SK-N-SH (cell line): ENCODE measurements around the gene FRMPD4. TPM values are rescaled to one million over a fixed set of nuclear protein-coding genes. Genes with fewer than 3 reads are reported as not detected.

Source experiments
- CTCF ChIA-PET: fragments of 300-600, 350-600 bp; formaldehyde crosslinking; extraction: SDS; loops from one replicate; lab custom pipeline; 2021; lab: Yijun Ruan, JAX
- POLR2A ChIA-PET: fragments of 350-600 bp; sonication (Branson Sonifier 250); formaldehyde crosslinking; extraction: SDS; loops from one replicate; lab custom pipeline; 2020; ENCODE audit warnings: antibody characterized with exemption, inconsistent platforms; lab: Yijun Ruan, JAX
- DNase-seq: peaks from one replicate; pipeline ENCODE4 v3.0.0; 2012
- H2AFZ ChIP-seq: fragments of 200-600 bp; sonication (generic); 2 replicates; pipeline ENCODE4 v1.8.1; 2016; ENCODE audit warnings: antibody characterized with exemption, mild to moderate bottlenecking, low read depth
- H3F3A ChIP-seq: fragments of 200-600 bp; sonication (generic); replicated peaks from 2 replicates; pipeline ENCODE3; 2016; ENCODE audit warnings: antibody characterized with exemption, mild to moderate bottlenecking; ENCODE audit not compliant: insufficient read depth
- H3K27ac ChIP-seq, 2 experiments: fragments of 200-500 bp in 1 of 2; fragments of 200-600 bp in 1 of 2; sonication (Bioruptor generic) in 1 of 2; sonication (generic), shearing (Covaris generic) in 1 of 2; 2 replicates each; pipeline versions ENCODE4 v1.5.1 to v1.6.1; 2014 to 2016; ENCODE audit warnings: low read depth in 2 of 2, inconsistent platforms in 1 of 2, low read length in 1 of 2, mild to moderate bottlenecking in 1 of 2, mixed read lengths in 1 of 2
- H3K27me3 ChIP-seq: fragments of 200-600 bp; sonication (generic), shearing (Covaris generic); 2 replicates; pipeline ENCODE4 v1.6.1; 2016; ENCODE audit warnings: mixed run types; ENCODE audit not compliant: insufficient read depth
- H3K36me3 ChIP-seq, 2 experiments: fragments of 200-500 bp in 1 of 2; fragments of 200-600 bp in 1 of 2; sonication (Bioruptor generic) in 1 of 2; sonication (generic) in 1 of 2; replicated peaks in 1 of 2; 2 replicates each; pipeline versions ENCODE3 to v1.5.1; 2014 to 2016; ENCODE audit warnings: low read length in 1 of 2, mild to moderate bottlenecking in 1 of 2; ENCODE audit not compliant: insufficient read depth in 2 of 2, control insufficient read depth in 1 of 2
- H3K4me1 ChIP-seq, 2 experiments: fragments of 200-500 bp in 1 of 2; fragments of 200-600 bp in 1 of 2; sonication (Bioruptor generic) in 1 of 2; sonication (generic), shearing (Covaris generic) in 1 of 2; 2 replicates each; pipeline versions ENCODE4 v1.5.1 to v1.6.1; 2014 to 2016; ENCODE audit warnings: low read depth in 1 of 2, low read length in 1 of 2, mixed run types in 1 of 2; ENCODE audit not compliant: insufficient read depth in 2 of 2, control insufficient read depth in 1 of 2
- H3K4me2 ChIP-seq: fragments of 200-600 bp; sonication (generic), shearing (Covaris generic); 2 replicates; pipeline ENCODE4 v1.6.1; 2017; ENCODE audit warnings: mixed run types
- H3K4me3 ChIP-seq, 2 experiments: fragments of 200-500 bp in 1 of 2; fragments of 200-600 bp in 1 of 2; sonication (Bioruptor generic) in 1 of 2; sonication (generic), shearing (Covaris generic) in 1 of 2; 2 replicates each; pipeline versions ENCODE4 v1.5.1 to v1.8.1; 2014 to 2016; ENCODE audit warnings: low read depth in 2 of 2, inconsistent platforms in 1 of 2, low read length in 1 of 2, mild to moderate bottlenecking in 1 of 2, mixed read lengths in 1 of 2, moderate library complexity in 1 of 2
- H3K79me2 ChIP-seq: fragments of 200-600 bp; sonication (generic); 2 replicates; pipeline ENCODE4 v1.8.1; 2017; ENCODE audit warnings: mild to moderate bottlenecking; ENCODE audit not compliant: insufficient read depth
- H3K9ac ChIP-seq: fragments of 200-600 bp; sonication (generic); 2 replicates; pipeline ENCODE4 v1.6.1; 2017; ENCODE audit warnings: mixed run types
- H3K9me2 ChIP-seq: fragments of 200-600 bp; sonication (generic); 2 replicates; pipeline ENCODE4 v1.6.1; 2017; ENCODE audit warnings: mixed run types
- H3K9me3 ChIP-seq: fragments of 200-600 bp; sonication (generic); 2 replicates; pipeline ENCODE4 v1.6.1; 2017; ENCODE audit warnings: mixed run types, mild to moderate bottlenecking, moderate library complexity
- H4K20me1 ChIP-seq: fragments of 200-600 bp; sonication (generic); 2 replicates; pipeline ENCODE4 v1.6.1; 2017; ENCODE audit warnings: mild to moderate bottlenecking, mixed run types; ENCODE audit not compliant: insufficient read depth
- ELF1 ChIP-seq: IDR thresholded peaks from 2 replicates; pipeline ENCODE4 v1.4.0; 2012
- FOXJ3 ChIP-seq: sonication (generic); formaldehyde crosslinking; IDR thresholded peaks from 2 replicates; pipeline ENCODE4 v1.5.1; 2020; ENCODE audit warnings: mild to moderate bottlenecking, missing genetic modification reagents
- JUND ChIP-seq: IDR thresholded peaks from 2 replicates; pipeline ENCODE4 v1.4.0; 2012
- MEF2A ChIP-seq: IDR thresholded peaks from 2 replicates; pipeline ENCODE4 v1.4.0; 2012; ENCODE audit warnings: low read depth, borderline replicate concordance
- MXI1 ChIP-seq: IDR thresholded peaks from 2 replicates; pipeline ENCODE4 v1.6.1; 2012; ENCODE audit warnings: mild to moderate bottlenecking, low read depth, low read length, improper control_type of control experiment
- NFIC ChIP-seq: IDR thresholded peaks from 2 replicates; pipeline ENCODE4 v1.4.0; 2012; ENCODE audit warnings: borderline replicate concordance
- NRF1 ChIP-seq: IDR thresholded peaks from 2 replicates; pipeline ENCODE4 v1.6.1; 2012; ENCODE audit warnings: low read depth, mild to moderate bottlenecking, low read length
- RAD21 ChIP-seq: IDR thresholded peaks from 2 replicates; pipeline ENCODE4 v1.6.1; 2012; ENCODE audit warnings: mild to moderate bottlenecking, low read length
- SIN3A ChIP-seq: IDR thresholded peaks from 2 replicates; pipeline ENCODE4 v1.6.1; 2012; ENCODE audit warnings: low read depth, mild to moderate bottlenecking, low read length, moderate library complexity, borderline replicate concordance
- SMC3 ChIP-seq: IDR thresholded peaks from 2 replicates; pipeline ENCODE4 v1.6.1; 2012; ENCODE audit warnings: low read depth, low read length, improper control_type of control experiment
- TCF12 ChIP-seq: IDR thresholded peaks from 2 replicates; pipeline ENCODE4 v1.4.0; 2012
- USF1 ChIP-seq: IDR thresholded peaks from 2 replicates; pipeline ENCODE4 v1.4.0; 2012; ENCODE audit warnings: low read depth, borderline replicate concordance
- YY1 ChIP-seq: IDR thresholded peaks from 2 replicates; pipeline ENCODE4 v1.4.0; 2012; ENCODE audit warnings: low read depth, mild to moderate bottlenecking
- WGBS: methylation state at CpG from one replicate; pipeline ENCODE4 v1.1.6; 2017; ENCODE audit warnings: low lambda C conversion rate; 5-methylcytosine and 5-hydroxymethylcytosine counted together
- polyA plus RNA-seq, 3 experiments: library from polyadenylated mRNA; depleted of rRNA; stranded (reverse); fragments of >200 nt; gene quantifications; 2 replicates each; pipeline ENCODE4 v1.2.3, GENCODE V29; 2012
- TF ChIP-seq, protein P1 (sequence below): fragments of 150-350 bp; IDR thresholded peaks from 2 replicates; pipeline ENCODE4 v1.6.1; 2017; ENCODE audit warnings: antibody characterized with exemption, low read length, low read depth, borderline replicate concordance

The FRMPD4 gene
- polyA plus RNA-seq, 1 of the 3 experiments (the other 2 are of a cell fraction), result not detected

DNA sequence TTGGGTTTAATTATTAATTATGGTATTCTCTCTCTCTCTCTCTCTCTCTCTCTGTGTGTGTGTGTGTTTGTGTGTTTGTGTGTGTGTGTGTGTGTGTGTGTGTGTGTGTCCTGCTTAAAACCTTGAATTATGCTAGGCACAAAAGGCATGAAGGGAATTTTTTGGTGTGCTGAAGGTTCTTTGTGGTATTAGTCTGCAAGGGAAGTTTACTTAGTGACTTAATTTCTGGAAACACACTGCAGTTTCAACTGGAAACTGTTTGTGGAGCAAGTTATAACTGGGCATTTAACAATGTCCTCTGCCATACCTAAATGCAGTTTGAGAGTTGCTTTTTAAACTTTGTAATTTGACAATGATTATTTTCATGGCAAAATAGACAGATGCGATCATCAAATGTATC lies 111.7 kb downstream of the FRMPD4 start:
- no peak overlapping the region for H3K9ac ChIP-seq
- DNase-seq, result no peak
- CTCF ChIA-PET, result no interaction called here

DNA sequence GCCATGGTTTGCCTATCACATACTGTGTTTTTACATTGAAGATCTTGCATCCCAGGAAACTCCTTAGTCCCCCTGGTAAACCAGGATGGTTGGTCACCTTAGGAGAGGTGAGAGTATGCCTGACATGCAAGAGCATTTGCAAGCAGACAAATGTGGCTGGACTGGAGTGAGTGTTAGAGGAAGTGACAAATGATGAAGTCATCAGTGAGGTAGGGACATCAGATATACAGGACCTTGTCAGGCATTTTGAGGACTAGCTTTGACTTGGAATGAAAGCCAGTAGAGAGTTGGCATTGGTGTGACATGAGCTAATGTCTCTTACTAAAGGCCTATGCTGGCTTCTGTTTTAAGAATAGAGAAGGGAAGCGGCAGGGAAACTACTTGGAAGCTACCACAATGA lies 124.9 kb downstream of the FRMPD4 start:
- Histone ChIP-seq H3K36me3 (no peaks in the 10 kb centered on the region), H3K27me3 (no peaks in the 10 kb centered on the region), H2AFZ (no peak overlapping the region), H4K20me1 (no peaks in the 10 kb centered on the region), H3K9ac (no peak overlapping the region), H3K9me2 (no peaks in the 10 kb centered on the region), H3K27ac (no peak overlapping the region), H3K4me2 (no peak overlapping the region), H3K4me3 (no peak overlapping the region), H3K79me2 (no peaks in the 10 kb centered on the region), H3F3A (no peaks in the 10 kb centered on the region), H3K4me1 (no peaks in the 10 kb centered on the region), H3K9me3 (no peaks in the 10 kb centered on the region)
- 7% methylated on average over 1 of the region's 1 CpG for WGBS
- ChIA-PET CTCF (no interaction called here), POLR2A (no interaction called here)
- DNase-seq, result no peak
- TF ChIP-seq MXI1 (no peak), TCF12 (no peak), JUND (no peak), FOXJ3 (CRISPR knock-in tag) (no peak), MEF2A (no peak), RAD21 (no peak)

More for the DNA sequence above, 111.7 kb downstream of the FRMPD4 start:
- Histone ChIP-seq H3K9me3 (no peaks in the 10 kb centered on the region), H3K27me3 (peaks cover 5% of the 10 kb centered on the region; the same call in 1 of the 2 replicates), H3K4me3 (no peak overlapping the region), H3K79me2 (no peaks in the 10 kb centered on the region), H3K27ac (no peak overlapping the region), H3F3A (no peaks in the 10 kb centered on the region), H3K36me3 (no peaks in the 10 kb centered on the region), H4K20me1 (no peaks in the 10 kb centered on the region), H3K4me1 (no peaks in the 10 kb centered on the region), H3K4me2 (no peak overlapping the region), H3K9me2 (no peaks in the 10 kb centered on the region), H2AFZ (no peak overlapping the region)
- WGBS, result 0% methylated on average over 1 of the region's 1 CpG
- TF ChIP-seq JUND (no peak), ELF1 (no peak), RAD21 (no peak), NFIC (no peak), NRF1 (no peak), YY1 (no peak), USF1 (no peak), SMC3 (no peak), SIN3A (no peak)
- TF ChIP-seq, protein P1, sequence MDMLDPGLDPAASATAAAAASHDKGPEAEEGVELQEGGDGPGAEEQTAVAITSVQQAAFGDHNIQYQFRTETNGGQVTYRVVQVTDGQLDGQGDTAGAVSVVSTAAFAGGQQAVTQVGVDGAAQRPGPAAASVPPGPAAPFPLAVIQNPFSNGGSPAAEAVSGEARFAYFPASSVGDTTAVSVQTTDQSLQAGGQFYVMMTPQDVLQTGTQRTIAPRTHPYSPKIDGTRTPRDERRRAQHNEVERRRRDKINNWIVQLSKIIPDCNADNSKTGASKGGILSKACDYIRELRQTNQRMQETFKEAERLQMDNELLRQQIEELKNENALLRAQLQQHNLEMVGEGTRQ, result no peak
- POLR2A ChIA-PET, result no interaction called here
